NCI-H1436 treated with DMSO at 0.1 percent for 48 hours (cell line): ENCODE data around the gene OR6B2.
"Not testable (repeated sequence)": the region's sequence is repeated elsewhere in the genome, so short reads cannot be mapped to it uniquely, and the experiment has no call there.

Experiments
- DNase-seq: peaks from one replicate; lab custom pipeline; 2025; lab: John Stamatoyannopoulos, UW

Gene OR6B2

DNA sequence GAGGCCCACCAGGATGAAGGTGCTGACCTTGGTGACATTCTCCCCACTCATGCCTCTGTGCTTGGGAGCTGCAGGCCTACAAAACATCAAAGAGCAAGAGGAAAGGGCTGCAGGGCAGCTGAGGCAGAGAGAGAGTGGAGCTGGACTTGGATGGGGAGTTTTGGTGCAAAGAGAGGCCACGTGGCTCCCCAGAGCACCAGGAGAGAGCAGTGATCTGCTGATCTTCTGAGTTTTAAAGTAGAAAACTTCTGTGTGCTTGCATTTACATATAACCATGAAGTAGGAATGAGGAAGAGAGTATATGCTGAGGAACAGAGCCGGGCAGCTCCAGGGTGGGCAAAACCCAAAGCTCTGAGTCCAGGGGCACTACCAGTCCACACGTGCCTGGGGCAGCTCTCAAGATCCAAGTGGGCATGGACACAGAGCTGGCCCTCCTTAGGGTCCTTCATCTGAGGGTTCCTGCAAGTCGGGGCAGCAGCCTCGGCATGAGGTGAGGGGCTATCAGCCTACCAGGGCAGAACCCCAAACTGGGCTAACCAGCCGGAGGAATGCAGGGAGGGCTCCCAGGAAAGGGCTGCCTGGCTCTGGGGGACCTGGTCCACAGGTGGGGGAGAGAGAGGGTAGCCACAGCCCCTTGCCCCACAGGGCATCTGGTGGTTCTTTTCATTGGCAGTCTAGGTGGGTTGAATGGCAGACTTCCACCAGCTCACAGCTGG lies at the start of gene OR6B2:
Gene OR6B2, minus strand, starts transcription at position 51 of the 716 bp plus-strand sequence. Its CDS starts 0 bp downstream, at position 51.
- no peak for DNase-seq

DNA sequence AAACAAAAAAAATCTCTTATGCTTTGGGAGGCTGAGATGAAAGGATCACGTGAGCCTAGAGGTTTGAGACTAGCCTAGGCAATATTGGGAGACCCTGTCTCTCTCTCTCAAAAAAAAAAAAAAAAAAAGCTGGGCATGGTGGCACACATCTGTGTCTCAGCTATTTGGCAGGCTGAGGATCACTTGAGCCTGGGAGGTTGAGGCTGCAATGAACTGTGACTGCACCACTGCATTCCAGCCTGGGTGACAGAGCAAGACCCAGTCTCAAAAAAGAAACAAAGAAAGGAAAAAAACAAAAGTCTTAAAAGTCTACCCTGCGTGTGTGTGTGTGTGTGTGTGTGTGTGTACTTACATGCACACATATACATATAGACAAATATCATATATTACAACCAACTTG lies 48.4 kb upstream of the OR6B2 start:
- DNase-seq = no peak

DNA sequence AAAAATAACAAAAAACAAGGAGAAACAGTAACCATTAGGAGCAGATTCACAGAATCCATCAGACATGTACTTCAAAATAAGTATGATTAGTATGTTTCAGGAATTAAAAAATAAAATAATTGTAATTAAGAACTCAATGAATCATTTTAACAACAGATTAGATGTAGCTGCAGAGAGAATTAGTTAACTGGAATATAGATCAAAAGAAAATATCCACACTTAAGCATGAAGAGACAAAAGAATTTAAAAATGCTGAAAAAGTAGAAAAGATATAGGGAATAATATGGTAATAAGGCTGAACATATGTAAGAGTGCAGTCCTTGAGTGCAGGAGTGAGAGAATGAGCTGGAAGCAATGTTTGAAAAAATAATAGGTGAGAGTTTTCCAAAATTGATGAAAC lies 47.2 kb upstream of the OR6B2 start:
- DNase-seq = no peak

DNA sequence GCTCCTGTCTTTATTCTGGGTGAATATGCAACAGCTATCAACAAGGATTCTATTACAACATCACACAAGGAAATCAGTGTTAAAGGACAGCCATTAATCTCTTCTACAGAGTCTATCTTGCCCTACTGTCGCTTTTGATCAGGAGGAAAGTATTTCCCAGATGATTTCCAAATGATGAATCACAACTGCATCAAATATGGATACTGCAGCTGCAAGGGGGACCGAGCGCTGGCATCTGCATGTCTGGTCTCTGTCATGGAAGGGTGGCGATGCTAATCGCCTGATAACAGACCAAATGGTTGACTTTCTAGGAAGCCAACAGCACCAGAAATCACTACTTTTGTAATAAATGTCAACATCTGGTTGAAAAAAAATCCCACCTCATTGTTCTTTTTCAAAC lies 44.3 kb upstream of the OR6B2 start:
- no peak for DNase-seq

DNA sequence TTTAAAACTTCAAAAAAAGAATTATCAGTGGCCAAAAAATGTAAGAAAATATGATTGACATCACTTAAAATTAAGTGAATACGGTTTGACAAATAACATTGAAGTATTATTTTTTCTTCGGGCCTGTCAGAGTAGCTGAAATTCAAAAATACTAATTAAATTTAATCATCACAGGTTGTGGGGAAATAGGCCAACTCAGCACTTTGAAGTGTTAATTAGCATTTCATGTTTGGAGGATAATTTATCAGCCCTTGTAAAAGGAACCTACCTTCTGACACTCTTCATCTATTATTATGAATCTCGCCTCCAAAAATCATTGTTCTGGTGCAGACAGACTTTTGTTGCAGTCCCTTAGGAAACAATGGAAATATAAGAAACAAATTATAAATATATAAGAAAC lies 40.7 kb upstream of the OR6B2 start:
- DNase-seq = no peak

DNA sequence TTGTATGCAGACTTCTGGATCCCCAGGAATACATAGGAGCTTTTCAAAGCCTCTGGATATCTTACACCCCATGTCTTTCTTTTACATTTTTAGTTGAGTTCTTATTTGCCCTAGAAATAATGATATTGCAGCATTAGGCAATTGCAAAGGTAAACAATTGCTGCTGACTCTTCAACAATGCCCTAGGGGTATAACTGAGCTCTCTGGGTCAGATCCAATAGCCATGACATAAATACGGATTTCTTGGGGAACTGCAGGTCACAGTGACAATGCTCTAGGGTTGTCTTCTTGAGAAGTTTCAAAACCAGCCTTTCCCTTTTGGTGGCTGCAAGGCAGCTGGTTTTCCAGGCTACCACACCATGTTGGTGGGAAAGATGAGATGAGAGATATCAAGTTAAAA lies 39.6 kb upstream of the OR6B2 start:
- no peak for DNase-seq

DNA sequence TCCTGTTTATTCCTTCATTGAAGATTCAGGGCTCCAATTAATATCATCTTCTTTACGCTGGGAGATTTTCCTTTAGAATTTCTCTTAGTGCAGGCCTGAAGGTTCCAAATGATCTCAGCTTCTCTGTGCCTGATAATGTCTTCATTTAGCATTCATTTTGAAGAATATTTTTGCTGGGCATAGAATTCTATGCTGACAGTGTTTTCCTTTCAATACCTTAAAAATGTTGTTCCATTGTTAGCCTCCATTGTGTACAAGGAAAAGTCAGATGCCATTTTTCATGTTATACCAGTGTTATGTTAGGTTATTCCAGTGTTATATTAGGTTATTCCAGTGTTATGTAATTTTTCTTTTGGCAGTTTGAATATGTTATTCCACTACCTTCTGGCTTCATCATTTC lies 38.0 kb upstream of the OR6B2 start:
- DNase-seq = no peak

DNA sequence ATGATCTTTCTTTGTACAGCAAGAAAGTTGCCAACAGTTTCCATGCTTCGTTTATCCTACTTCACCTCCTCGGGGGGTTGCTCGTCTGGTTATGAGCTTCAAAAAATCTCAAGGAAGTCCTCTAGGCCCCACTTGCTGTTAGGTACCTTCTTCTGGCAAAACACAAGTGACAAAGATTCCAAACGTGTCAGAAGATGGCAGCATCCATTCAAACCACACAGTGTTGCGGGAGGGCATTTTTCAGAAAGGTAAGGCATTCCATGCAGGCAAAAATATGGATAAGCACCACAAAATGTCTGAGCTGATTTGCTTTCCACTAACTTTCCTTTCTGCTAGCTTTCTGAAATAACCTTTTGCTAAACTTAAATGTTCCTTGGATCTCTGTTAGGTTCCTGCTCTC lies 36.3 kb upstream of the OR6B2 start:
- no peak for DNase-seq

DNA sequence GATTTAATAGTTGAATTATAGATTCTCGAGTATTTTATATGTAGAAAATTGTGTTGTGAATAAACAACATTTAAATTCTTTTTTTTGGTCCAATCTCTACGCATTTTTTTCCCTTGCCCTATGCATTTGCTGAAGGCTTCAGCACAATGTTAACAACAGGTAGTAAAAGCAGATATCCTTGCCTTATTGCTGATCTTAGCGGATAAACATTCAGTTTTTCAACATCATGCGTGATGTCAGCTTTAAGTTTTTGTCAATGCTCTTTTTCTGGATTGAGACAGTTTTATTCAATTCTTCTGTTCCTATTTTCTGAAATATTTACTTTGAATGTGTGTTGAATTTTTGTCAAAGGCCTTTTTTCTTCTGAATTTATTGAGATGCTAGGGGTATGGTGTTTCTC lies 34.7 kb upstream of the OR6B2 start:
- no peak for DNase-seq

DNA sequence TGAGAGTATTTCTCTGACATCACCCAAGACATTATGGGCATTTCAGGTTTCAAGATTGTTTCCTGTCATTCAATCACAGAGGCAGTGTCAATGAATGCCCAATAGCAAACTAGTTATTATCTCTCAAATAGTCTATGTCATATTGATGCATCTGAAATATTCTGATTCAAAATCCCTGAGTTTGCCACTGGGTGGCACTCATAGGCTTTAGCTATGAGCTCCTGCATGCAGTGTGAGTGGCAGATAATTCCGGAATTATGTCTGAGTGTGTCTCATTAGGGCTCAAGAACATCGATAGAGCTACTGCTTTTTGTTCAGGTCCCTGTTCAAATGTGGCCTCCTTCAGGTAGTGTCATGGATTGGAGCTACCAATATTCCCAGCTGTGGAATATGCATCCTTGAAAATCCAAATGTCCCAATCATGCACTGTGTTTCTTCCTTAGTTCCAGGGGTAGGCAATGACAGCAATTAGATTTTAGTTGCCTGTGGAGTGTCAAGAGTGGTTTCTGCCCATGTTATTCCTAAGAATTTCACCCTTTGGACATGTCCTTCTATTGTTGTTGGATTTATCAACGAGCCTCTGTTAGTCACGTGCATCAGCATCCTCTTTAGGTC lies 30.9 kb upstream of the OR6B2 start:
- no peak for DNase-seq

DNA sequence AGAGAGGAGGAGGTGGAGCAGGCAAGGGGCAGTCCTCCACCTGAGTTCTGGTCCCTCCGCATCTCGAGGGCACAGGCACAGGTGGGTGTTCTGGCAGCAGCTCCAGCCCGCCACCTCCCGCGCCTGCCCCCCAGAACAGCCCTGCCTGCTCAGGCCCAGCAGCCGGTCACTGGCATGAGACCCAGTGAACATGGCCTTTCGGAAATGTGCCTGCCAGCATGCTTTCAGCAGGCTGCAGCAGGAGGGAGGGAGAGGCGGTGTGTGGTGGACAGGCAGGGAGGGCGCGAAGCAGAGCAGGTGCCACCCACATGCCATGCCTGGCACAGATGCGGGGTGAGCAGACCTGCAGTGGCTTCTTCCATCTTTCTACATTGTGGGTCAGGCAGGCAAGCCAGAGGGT lies 26.4 kb upstream of the OR6B2 start:
- DNase-seq = no peak

DNA sequence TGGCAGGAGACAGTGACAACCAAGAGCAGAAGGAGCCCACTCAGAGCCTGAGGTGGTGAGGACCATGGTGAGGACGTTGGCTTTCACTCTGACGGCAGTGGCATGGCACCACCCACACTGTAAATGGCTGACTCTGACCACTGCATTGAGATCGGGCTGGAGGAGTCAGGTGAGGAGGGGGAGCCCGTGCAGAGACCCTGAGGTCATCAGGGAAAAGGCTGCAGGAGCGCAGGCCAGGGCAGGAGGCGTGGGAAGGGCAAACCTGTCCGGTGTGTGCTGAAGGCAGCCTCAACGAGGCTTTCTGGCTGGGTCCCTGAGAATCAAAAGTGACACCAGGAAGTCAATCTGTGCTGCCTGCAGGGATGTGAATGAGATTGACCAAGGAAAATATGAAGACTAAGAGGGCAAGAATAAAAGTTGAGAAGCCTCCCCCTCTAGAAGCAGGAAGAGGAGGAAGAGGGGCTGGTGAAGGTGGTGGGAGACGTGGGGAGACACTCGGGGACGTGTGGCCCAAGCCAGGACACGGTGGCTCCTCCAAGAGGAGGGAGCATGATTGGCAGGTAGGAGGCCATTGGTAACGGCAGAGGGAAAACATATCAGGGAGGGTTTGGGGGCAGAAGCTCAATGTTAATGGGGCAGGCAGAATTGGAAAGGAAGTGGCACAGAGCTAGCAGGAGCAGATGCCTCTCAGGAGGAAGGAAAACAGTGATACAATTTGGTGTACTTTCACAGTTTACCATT lies 25.1 kb upstream of the OR6B2 start:
- no peak for DNase-seq

DNA sequence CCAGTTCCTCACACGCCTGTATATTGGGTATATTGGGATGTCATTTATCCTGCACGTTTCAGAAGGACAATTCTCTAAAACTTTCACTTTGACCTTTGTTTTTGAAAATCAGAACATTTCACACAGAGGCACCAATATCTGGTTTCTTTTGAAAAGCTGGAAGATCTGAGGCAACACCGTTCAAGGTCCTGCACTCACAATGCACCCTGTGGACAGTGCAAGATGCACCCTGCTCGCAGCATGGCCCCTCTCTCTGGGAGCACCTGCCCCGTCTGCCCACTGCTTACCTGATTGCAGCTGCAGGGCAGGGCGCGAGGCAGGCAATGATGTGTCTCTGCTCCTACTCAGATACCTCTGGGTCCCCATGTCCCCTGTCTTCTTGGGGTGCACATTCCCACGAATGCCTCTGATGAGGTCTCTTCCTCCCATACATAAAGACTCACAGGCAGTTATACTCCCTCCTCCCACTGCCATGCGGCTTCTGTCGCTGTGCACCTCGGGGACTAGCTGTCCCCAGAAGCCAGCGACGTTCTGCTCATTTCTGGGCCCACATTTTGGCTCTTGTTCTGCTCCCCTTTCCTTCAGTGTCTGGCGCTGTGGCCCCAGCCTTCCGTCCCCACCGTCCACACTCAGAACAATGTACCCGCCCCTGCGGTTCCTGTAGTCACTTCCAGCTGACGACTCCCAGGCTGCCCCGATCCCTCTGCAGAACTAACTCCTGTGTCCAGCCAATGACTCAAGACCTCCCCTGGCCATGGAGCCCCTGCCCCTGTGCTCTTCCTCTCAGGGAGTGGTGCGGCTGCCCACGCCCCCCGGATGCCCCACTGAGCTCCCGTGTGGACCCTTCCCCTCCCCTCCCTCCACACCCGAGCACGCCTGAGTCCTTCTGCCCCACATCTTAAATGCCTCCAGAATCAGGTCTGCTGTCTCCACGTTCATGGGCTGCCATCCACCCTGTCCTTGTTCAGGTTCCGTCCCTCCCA lies 23.2 kb upstream of the OR6B2 start, which contains the start of gene OR6B3:
Gene OR6B3, minus strand, starts transcription at position 349 of the 983 bp plus-strand sequence.
- DNase-seq = no peak

DNA sequence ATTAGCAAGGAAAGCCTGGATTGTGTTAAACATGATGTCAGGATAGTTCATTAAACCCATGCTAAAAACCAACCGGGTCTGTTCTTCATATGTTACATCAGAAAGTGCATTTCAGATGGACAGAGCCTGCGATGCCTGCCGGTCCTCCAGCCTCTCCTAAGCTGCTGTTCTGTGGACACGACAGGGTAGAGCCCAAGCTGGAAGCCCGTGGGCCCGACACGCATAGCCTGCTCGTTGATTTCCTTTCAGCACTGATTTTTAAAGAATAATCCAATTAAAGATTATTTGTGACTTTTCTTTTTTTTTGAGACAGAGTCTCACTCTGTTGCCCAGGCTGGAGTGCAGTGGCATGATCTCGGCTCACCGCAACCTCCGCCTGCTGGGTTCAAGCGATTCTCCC lies 22.3 kb upstream of the OR6B2 start:
- DNase-seq = no peak

DNA sequence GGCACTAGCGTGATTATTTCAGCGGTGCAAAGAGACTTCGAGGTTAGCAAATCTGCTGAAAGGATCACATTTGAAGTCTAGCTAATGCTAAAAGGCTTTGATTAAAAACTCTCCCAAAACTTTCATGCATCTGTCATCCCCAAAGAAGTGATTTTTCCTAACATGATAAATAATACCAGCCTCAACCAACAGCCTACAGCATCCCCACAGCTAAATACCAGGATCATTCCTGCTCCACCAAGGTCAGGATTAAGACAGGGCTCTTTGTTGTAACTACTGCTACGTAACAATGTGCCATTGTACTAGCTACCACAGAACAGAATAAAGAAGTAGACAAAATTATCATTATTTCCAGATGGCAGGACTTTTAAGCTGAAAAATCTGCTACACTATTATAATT lies 21.5 kb upstream of the OR6B2 start:
- no peak for DNase-seq

DNA sequence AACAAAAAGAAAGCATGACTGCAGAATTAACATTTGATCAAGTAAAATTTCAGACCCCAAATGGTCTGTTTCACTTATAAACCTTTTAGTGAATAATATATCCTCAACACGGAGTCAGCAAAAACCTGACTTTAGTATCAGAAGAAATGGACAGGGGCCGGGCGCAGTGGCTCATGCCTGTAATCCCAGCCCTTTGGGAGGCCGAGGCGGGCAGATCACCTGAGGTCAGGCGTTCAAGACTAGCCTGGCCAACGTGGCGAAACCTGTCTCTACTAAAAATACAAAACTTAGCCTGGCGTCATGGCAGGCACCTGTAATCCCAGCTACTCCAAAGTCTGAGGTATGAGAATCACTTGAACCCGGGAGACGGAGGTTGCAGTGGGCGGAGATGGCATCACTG lies 20.0 kb upstream of the OR6B2 start:
- no peak for DNase-seq

DNA sequence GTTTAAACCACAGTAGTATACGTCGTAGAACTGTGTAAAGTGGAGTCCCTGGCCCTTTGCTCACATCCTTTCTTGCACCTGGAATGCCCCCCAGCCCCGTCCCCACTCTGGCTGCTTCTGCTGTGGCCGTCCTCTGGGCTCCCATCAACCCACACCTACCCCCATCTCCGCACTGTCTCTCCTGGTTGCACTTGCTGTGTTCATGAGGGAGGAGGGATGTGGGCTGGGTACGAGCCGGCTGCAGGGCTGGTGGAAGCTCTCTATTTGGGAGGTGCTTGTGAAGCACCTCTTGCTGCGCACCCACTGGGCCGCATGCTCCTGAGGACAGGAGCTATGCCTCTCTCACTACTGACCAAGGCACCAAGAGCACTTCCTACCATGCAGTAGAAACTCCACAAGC lies 18.0 kb upstream of the OR6B2 start:
- no peak for DNase-seq

DNA sequence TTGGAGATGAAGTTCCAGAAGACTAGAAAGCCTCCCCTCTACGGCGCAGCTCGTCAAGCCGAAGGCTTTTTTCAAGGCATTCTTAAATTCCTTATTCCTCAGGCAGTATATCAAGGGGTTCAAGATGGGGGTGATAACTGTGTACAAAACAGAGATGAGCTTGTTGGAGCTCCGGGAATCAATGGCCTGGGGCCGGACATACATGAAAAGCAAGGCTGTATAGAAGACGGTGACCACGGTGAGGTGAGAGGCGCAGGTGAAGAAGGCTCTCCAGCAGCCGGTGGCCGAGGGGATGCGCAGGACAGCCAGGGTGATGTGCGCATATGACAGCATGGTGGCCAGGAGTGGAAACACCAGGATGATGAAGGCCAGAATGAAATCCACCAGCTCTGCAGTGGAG lies 14.9 kb upstream of the OR6B2 start:
- no peak for DNase-seq

DNA sequence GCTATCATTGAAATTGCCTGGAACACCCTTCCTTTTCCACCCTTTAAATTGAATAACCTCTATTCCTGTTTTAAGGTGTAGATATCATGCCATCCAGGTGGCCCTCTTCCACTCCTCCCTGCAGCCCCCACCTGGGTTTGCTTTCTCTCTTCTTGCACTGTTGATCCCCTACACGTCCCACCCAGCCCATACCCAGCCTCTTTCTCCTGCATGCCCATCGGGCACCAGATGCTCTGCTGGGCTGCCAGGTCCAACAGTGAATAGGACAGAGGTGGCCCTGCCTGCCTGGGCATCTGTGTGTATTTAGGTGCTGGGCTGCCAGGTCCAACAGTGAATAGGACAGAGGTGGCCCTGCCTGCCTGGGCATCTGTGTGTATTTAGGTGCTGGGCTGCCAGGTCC lies 13.9 kb upstream of the OR6B2 start:
- DNase-seq = not testable (repeated sequence)

DNA sequence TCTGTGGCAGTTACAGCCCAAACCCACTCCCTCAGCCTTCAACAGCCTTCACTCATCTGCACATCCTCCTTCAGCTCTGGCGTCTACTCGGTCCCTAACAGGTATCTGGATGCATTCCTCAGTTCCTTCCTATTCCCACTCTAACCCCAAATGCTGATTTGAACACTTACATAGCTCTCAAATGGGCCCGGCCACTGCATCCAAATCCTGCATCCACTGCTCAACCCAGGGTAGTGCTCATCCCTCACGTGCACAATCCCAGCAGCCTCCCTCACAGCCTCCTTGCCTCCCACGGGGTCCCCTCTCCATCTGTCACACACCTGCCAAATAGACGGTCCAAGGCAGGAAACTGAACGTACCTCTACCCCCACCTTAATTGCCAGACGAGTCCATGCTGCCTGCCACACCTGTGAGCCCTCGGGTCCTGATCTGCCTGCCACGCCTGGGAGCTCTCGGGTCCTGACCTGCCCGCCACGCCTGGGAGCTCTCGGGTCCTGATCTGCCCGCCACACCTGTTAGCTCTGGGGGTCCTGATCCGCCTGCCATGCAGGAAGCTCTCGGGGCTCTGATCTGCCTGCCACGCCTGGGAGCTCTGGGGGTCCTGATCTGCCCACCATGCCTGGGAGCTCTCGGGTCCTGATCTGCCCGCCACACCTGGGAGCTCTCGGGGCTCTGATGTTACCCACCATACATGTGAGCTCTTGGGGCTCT lies 13.2 kb upstream of the OR6B2 start:
- DNase-seq = no peak

DNA sequence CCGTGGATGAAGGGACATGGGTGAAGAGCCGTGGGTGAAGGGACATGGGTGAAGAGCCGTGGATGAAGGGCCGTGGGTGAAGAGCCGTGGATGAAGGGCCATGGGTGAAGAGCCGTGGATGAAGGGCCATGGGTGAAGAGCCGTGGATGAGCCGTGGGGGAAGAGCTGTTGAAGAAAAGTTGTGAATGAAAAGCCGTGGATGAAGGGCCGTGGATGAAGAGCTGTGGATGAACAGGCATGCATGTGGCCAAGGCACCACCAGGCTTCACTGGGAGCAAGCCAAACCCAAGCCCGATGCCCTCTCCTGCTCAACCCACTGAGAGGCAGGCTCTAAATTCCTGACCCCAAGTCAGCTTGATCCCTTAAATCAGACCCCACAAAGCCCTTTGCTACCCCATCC lies 12.5 kb upstream of the OR6B2 start:
- DNase-seq = no peak
